Dermis microvascular lymphatic vessel endothelial cell (primary cell): ENCODE results near the gene CTNNA1. TPM values are rescaled to one million over a fixed set of nuclear protein-coding genes. Genes with fewer than 3 reads are reported as not detected.
"Not testable (repeated sequence)": the region's sequence is repeated elsewhere in the genome, so short reads cannot be mapped to it uniquely, and the experiment has no call there.

ENCODE experiments used
- DNase-seq, 2 donors: peaks; one replicate each; pipeline versions ENCODE4 v3.0.0 to v3.0.0-alpha.2; 2010; ENCODE audit warnings: low read depth in 2 of 2
- total RNA-seq: library from RNA; depleted of rRNA; stranded (reverse); fragments of >200 nt; gene quantifications from 2 replicates; pipeline ENCODE4 v1.2.1, GENCODE V29; 2014

The CTNNA1 gene
- total RNA-seq, 1 donor from 2014 or later = 515 TPM

DNA sequence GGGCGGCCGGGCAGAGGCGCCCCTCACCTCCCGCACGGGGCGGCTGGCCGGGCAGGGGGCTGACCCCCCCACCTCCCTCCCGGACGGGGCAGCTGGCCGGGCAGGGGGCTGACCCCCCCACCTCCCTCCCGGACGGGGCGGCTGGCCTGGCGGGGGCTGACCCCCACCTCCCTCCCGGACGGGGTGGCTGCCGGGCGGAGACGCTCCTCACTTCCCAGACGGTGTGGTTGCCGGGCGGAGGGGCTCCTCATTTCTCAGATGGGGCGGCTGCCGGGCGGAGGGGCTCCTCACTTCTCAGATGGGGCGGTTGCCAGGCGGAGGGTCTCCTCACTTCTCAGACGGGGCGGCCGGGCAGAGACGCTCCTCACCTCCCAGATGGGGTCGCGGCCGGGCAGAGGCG, 57.6 kb downstream of the CTNNA1 start:
- not testable (repeated sequence) for DNase-seq

DNA sequence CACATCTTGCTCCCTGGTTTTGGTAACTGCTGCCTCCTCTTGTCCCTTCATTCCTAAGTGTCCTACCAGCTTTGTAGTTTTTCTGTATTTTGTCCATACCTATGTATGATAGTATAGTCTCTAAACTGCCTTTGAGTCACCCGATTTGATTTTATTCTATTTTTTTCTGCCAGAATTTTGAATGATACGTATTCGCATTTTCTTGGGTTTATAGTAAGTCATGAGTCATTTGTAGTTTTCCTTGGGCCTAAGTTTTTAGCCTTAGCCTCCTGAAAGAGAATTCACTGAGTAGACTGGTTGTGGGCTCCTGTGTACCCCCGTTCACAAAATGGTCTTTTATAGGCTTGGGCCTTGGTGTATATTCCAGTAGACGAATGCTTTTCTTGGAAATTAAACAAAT, 62.3 kb downstream of the CTNNA1 start:
- no peak for DNase-seq

DNA sequence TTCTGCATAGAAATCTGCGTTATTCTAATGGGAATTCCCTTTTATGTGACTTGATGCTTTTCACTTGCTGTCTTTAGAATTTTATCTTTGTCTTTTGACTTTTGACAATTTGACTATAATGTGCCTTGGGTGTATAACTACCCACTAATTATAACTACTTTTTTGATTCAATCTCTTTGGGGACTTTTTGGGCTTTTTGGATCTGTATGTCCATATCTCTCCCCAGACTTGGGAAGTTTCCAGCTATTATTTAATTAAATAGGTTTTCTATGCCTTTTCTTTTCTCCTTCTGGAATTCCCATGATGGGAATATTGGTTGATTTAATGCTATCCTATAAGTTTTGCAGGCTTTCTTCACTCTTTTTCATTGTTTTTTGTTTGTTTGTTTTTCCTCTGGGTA, 64.0 kb downstream of the CTNNA1 start:
- DNase-seq = no peak

DNA sequence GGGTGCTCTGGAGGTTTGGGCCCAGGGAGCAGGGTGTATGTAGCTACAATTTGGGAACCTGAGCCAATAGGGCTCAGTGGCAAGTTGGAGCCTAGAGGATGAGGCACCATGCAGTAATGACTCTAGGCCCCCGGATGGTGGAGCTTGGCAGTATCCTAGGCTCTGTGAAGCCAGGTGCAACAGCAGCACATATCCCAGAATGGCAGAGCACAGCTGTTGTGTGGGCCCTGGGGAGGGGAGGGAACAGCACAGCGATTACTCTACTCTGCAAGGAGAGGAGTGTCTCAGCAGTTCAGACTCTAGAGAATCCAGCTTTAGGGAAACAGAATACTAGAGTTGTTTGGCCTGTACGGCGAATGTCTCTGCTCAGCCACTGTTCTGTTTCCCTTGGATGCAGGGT, 65.9 kb downstream of the CTNNA1 start:
- no peak for DNase-seq

DNA sequence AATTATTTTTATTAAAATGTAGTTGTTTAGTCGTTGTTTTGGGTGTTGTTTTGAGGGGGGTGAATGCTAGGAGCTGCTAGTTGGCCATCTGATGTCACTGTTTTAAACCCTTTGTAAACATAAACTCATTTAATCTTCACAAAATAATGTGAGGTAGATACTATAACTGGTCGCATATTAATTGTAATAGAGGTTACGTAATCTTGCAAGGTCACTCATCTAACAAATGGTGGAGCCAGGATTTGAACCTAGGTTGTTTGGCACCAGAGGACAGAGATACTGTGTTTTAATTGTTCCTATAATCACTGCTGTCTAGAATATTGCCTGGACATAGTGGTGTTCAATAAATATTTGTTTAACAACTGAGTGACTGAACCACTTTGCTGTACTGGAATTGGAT, 67.5 kb downstream of the CTNNA1 start:
- DNase-seq = no peak

DNA sequence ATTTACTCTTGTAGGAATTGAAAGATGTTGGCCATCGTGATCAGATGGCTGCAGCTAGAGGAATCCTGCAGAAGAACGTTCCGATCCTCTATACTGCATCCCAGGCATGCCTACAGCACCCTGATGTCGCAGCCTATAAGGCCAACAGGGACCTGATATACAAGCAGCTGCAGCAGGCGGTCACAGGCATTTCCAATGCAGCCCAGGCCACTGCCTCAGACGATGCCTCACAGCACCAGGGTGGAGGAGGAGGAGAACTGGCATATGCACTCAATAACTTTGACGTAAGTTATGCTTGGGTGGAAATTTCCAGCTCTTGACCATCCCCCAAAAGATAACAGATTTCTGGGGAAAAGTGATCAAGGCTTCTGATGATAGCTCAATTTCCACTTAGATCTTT, 71.3 kb downstream of the CTNNA1 start:
- DNase-seq = peak in 1 of 2 donors; percentile 17

DNA sequence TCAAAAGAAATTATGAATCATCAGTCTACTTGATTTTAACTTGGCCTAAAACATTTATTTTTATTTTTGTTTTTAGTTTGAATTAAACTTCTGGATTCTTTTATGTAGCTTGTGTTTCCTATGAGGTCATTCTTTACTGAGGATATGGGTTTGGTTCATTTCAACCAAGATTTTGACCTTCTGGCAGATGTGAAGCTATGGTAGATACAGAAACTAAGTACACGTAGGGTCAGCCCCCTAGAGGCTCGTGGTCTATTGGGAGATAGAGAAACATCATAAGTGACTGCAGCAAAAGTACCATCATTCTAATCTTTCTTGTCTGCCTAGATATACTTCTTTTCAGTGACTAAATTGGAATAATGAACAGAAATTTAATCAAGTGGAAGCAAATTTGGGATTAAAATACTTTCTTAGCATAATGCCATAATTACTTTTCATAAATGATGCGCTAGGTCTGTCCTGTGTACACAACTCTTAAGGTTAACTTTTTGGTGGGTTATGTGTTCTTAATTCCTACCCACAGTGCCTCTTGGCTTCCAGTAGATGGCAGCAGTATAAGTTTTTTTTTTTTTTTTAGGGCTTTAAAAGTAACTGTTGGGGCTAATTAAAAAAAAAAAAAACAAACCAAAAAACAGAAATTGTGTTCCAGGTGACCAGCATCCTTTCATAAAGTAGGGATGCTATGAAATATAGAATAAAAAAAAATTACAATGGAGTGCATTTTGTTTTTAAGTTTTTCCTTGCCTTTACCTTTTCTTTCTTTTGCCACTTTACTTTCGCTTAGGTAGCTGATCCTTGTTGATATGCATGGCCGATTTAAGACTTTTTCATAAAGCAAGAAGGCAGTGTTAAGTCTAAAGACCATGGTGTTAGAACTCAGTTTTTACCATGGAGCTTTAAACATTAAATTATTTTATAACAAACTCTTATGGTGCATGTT, 72.0 kb downstream of the CTNNA1 start:
- peak in 1 of 2 donors; percentile 32 for DNase-seq

DNA sequence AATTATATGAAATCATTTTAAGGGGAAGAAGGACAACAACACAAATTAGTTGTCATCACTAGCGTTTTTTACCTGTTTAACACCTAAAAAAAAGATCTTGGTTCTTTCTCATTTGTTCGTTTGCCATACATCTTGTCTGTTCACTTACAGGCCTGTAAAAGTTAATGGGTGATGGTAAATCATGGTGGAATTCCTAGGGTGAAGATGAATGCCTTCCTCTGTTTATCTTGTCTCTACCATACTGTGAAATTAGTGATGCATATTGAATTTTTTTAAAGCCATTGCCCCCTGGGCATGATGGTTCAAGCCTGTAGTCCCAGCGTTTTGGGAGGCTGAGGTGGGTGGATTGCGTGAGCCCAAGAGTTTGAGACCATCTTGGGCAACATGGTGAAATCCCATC, 75.3 kb downstream of the CTNNA1 start:
- no peak for DNase-seq

DNA sequence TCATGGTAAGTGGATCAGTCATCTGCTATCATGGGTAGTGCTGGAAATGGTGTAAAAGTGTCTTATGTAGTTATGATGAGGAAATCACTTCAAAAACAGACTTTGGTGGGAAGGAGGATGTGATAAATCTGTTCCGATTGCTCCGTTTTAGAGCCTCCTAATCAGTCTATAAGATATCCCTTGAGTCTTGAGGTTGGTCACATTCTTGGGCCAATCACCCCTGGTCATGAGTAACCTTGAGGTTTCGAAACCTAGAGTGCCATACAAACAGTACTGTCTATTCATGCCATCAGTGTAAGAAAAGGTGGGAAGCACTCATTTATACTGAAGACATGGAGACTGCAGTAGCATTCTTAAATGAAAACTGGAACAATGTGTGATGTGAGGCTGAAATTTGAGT, 76.1 kb downstream of the CTNNA1 start:
- DNase-seq = no peak

DNA sequence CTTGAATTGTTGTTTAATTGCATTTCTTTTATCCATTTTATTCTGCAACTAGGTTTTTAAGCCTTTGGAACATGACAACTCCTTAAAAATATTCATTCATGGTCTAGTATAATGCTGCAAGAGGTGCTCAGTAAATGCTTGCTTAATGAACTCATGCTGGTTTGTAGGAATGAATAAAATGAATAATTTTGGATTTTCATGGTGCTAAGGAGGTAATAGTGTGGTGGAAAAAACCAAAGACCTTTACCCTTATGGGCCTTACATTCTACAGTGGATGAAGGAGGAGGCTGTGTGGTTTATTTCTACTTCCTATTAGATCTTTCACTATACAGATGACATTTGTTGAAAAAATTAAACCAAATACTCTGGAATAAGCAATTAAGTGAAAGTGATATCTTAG, 78.5 kb downstream of the CTNNA1 start:
- no peak for DNase-seq

DNA sequence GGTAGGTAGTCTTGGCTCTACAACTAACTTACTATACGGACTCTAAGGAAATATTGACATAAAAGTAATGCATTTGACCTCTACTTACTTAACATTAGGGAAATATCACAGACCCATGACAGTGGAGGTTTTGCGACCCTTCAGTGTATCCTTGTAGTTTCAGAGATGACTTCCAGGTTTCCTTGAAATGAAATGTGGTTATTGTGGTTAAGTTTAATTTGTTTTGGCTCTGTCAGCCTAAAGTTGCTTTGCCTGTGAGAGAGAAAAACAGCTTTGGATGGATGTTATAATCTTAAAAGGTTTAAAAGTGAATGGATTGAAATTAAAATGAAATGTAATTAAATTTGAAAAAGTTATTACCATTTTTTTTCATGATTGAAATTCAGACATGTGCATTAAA, 79.0 kb downstream of the CTNNA1 start:
- DNase-seq = no peak

DNA sequence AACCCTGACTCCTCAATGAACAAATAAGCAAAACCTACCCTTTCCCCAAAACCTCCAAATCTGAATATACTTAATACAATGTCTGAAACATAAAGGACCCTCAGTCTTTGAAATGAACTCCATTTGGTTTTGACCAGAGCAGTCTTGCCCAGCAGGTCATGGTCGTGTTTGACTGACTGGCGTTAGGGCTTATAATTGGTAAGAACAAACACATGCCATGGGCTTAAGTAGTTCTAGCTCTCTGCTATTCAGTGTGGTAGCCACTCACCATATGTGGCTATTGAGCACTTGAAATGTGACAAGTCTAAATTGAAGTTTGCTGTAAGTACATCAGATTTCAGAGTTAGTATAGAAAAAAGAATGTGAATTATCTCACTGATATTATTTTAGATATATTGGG, 79.9 kb downstream of the CTNNA1 start:
- DNase-seq = no peak

DNA sequence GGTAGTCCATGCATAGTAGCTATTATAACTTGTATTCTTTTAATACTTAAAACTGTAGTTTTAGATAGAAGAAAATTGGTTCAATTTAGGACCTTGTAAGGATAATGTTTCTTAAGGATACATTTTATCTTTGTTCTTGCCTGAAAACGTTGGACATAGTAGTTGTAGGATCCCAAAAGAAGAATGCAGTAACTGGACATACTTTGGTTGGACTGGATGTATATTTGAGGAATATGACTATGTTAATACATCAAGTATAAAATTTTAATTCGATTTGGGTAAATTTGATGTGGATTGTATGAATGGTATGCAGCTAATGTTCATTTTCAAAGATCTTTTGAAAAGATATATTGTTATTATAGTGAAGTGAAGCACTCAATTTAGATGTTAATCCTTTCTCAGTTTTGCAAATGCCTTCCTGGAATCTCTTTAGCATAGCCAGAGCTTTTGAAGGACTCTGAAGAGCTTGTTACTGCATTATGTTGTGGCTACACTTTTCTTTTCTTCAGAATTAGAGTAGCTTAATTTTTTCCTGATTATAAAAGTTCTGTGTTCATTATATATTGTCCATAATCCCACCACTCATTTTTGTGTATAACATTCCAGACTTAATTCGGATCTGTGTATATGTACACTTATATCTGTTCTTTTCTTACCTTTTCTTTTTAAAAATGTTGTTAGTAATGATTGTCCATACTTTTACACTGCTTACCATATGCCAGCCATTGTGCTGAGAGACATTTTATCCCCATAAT, 80.7 kb downstream of the CTNNA1 start:
- no peak for DNase-seq

DNA sequence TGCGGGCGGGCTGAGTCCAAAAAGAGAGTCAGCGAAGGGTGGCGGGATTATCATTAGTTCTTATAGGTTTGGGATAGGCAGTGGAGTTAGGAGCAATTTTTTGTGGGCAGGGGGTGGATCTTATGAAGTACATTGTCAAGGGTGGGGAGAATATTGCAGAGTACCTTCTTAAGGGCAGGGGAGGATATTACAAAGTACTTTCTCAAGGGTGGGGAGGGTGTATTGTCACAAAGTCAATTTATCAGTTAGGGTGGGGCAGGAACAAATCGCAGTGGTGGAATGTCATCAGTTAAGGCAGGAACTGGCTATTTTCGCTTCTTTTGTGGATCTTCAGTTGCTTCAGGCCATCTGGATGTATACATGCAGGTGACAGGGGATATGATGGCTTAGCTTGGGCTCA, 81.6 kb downstream of the CTNNA1 start:
- not testable (repeated sequence) for DNase-seq

DNA sequence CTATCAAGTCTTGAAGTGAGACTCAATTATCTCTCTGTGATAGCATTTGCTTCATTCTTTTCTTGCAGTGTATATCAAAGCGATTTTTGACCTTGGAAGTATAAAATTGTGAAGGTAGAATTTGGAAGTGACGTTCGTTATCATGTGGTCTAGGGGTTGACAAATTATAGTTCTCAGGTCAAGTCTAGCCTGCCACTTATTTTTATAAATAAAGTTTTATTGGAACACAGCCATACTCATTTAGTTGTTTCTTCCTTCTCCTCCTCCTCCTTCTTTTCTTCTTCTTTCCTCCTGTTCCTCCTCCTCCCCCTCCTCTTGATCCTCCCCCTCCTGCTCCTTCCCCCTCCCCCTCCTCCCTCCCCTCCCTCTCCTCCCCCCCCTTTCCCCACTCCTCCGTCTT, 83.9 kb downstream of the CTNNA1 start:
- DNase-seq = no peak

DNA sequence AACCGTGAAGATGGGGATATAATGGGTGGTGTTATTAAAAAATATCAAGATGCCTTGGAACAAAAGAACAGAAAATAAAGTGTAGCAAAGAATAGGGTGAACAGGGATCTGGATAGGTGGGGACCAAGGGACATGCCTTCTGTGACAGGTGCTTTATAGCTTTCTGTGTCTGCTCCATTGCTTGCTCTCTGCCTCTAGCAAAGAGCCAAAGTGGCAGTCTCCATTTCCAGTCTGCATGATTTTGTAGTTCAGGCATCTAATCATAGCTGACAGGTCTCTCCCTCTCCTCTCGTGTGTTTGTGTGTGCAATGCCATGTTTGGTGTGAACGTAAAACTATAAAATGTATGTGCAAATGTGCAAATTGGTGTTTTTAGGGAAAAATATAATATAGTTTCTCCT, 86.9 kb downstream of the CTNNA1 start:
- no peak for DNase-seq

DNA sequence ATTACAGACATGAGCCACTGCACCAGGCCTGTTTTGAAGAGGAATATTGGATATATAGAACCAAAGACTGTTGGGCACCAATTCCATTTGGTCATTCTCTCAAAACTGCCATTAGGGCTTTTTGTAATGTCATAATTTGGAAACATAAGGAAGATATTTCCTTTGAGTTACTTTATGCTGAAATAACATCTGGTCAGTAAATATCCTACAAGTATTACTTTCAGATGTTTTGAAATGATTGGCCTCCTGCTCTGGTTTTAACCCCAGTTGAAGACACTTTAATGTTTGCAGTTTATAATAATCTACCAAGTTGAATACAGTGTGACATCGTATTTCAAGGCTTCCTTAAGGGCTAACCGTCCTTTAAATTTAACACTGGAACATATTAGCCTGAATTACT, 88.3 kb downstream of the CTNNA1 start:
- no peak for DNase-seq

DNA sequence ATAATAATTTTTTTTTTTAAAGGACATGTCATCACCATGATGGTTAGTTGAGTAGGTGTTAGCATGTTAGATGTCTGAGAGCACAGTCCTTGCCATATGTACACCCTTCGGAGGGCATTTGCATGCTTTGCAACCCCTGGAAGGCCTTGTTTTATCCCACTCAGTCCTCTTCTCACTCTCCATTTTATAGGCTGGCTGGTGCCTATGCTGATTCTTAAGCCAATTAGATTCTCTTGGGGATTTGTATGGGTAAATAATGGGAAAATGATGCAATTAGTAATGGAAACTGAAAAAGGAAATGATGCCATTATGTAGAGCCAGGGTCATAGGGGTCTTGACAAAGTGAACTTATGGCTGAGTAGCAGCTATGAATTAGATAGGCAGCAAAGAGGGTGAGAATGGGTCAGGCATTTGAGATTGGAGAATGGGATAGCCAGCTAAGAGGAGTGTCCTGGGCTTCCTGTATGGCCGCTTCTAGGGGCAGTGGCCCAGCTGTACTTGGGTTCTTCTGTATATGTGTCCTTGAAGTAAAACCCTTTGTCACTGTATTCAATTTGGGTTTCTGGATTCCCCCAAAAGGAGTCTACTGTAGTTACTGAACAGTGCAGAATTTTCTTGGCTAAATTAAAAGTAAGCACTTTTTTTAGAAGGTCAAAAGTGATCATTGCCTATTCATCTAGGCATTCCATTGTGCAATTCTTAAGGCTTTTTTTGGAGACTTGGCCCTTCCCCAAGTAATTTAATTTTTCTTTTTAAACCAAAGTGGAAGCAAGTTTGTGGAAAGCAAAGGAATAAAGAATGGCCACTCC, 90.3 kb downstream of the CTNNA1 start:
- peak in 1 of 2 donors; percentile 7 for DNase-seq

DNA sequence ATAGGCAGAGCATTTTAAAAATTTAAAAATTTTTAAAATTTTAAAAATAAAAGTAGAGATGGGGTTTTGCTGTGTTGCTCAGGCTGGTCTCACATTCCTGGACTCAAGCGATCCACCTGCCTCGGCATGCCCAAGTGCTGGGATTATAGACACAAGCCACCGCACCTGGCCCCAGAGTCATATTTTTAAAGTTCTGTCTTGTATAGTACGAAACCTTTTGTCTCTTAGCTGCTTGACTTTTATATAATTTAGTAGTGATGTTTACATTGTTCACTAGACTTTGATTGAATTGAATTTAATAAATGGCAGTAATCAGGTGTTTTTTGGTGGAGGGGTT, 90.9 kb downstream of the CTNNA1 start:
- no peak for DNase-seq

DNA sequence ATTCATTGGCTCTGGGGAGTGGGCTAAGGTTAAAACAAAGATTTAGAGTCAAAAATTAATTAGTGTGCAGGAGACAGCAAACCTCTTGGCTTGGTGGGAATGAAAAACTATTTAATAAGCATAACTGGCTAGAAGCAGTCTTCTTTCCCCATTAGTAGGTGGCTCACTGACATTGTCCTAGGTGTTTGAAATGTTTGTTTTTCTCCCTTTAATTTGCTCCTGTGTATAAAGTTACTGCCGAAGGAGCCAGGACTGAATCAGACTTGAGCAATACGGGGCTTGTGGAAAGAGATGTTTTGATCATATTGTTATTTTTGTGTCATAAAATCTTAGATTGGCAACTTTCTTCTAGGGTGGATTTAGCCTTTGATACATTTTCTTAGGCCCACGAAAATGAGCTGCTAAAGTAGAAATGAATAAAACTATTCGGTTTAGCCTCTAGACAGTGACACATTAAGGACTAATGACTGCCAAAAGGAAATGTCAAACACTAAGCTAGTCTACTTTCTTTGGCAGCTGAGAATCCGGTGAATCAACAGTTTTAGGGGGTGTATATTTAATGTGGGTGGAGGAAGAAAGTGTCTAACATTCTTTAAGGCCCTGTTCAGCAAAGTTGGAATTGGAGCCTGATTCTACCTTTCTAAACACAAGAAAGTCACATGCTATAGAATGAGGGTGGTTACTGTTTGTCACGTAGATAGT, 91.7 kb downstream of the CTNNA1 start:
- peak in 1 of 2 donors; percentile 69 for DNase-seq

DNA sequence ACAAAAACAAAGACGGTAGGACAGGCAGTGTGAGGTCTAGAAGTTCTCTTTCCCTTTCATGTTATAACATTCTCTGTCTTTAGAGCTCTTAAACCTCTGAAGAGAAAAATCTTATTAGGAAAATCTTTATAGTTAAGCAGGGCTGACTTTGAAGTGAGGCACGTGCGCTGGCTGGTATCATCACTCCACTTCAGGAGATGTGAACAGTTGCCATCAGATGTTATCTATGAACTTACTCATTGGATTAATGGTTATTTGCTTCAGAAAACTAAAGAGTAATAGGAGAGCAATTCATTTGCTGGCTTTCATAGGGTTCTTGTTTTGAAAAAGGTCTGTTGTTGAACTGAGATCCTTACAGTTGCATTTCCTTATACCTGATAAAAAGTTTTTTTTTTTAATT, 96.2 kb downstream of the CTNNA1 start:
- no peak for DNase-seq
